Measurements from ENCODE around the gene B4GALT2. TPM values are rescaled to one million over a fixed set of nuclear protein-coding genes. Genes with fewer than 3 reads are reported as not detected.

Gene B4GALT2
- total RNA-seq, 1 experiment from 2014 or later = 70.9 TPM

- Histone ChIP-seq H2BK15ac (ENCODE audit: low read depth, low read length) (no peak overlapping the region), H3K79me1 (ENCODE audit: insufficient read depth, low read depth, low read length, poor library complexity, severe bottlenecking) (no peaks in the 10 kb centered on the region), H4K20me1 (ENCODE audit: control insufficient read depth, insufficient read depth, insufficient read length) (no peaks in the 10 kb centered on the region), H4K8ac (replicated peaks; ENCODE audit: insufficient read length, low read depth, low read length) (no peak overlapping the region), H3K9ac (ENCODE audit: extremely low read depth, insufficient read length, low read length) (no peak overlapping the region), H2AK5ac (ENCODE audit: insufficient read length, low read length) (no peak overlapping the region), H2AFZ (ENCODE audit: low read length) (no peak overlapping the region), H3K27ac (ENCODE audit: insufficient read length, low read depth, low read length) (no peak overlapping the region), H3K56ac (ENCODE audit: insufficient read length, low read depth, low read length) (no peak overlapping the region), H3K27me3 (ENCODE audit: insufficient read depth, low read length) (no peaks in the 10 kb centered on the region), H4K5ac (ENCODE audit: insufficient read length, low read depth, low read length) (no peak overlapping the region), H2BK120ac (ENCODE audit: low read depth, low read length, poor library complexity, severe bottlenecking) (no peak overlapping the region), H3K18ac (ENCODE audit: insufficient read length, low read depth, low read length) (no peak overlapping the region), H2BK12ac (ENCODE audit: insufficient read length, low read depth, low read length) (no peak overlapping the region), H3T11ph (ENCODE audit: low read length) (no peak overlapping the region), H4K91ac (ENCODE audit: insufficient read length, low read depth, low read length) (no peak overlapping the region), H3K14ac (ENCODE audit: insufficient read depth, low read length) (no peak overlapping the region; the same call in 1 of the 2 replicates), H3K4me1 (ENCODE audit: insufficient read depth, low read length) (no peaks in the 10 kb centered on the region), H3K79me2 (ENCODE audit: insufficient read depth, low read length) (no peaks in the 10 kb centered on the region), H3K4me2 (ENCODE audit: insufficient read depth, insufficient read length, low read length) (no peak overlapping the region), H2BK20ac (ENCODE audit: low read depth, low read length, poor library complexity, severe bottlenecking) (no peak overlapping the region), H3K23me2 (ENCODE audit: insufficient read length, low read depth, low read length, poor library complexity, severe bottlenecking) (no peaks in the 10 kb centered on the region), H3K4ac (ENCODE audit: low read depth, low read length) (no peak overlapping the region), H3K23ac (ENCODE audit: insufficient read length, low read depth, low read length) (no peak overlapping the region), H3K9me3 (ENCODE audit: control insufficient read depth, low read depth, low read length) (no peaks in the 10 kb centered on the region), H2BK5ac (ENCODE audit: insufficient read length, low read length) (no peak overlapping the region)
- no peak for DNase-seq
- TF ChIP-seq CTCF (conservative IDR thresholded peaks at IDR 0.05) = no peak
- WGBS (ENCODE audit: extremely low coverage, insufficient read length, low lambda C conversion rate) = no CpG with 5 or more reads among the region's 13 CpGs
- Mint-ChIP-seq H3K27ac (no peak overlapping the region), H3K9me3 (no peaks in the 10 kb centered on the region), H3K4me1 (peaks cover 11 to 19% of the 10 kb centered on the region in 2 experiments), H3K4me3 (no peak overlapping the region), H3K36me3 (ENCODE audit: insufficient read depth in 1 of 3, low read depth in 3 of 3) (peaks cover 13 to 31% (median 14%) of the 10 kb centered on the region in 3 experiments; a peak in 6 of 7 replicates), H3K27me3 (ENCODE audit: low read depth) (no peaks in the 10 kb centered on the region)
Observed at GRCh38 chr1:44019466-44019948, 40.5 kb downstream of the B4GALT2 start.
